ENCODE results near the gene PROX1.

Gene PROX1

DNA sequence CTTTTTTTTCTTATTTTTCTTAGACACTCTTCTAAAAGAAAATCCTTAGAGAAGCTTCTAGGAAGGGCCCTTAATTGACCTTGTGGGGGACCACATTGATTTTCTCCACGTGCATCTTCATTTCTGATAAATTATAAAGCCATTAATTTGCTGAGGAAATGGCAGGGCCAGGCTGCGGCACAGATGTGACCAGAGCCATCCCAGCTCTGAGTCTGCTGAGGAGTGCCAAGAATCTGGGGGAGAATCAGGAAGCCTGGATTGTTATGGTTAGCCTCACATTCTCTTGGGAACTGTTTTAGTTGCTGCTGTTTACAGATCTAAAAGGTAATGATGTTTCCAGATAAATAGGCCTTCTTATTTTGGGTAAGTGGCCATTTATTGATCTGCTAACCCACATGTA lies 16.2 kb downstream of the PROX1 start:
- Mint-ChIP-seq H3K27me3 (ENCODE audit: low read depth, poor library complexity) (no peaks in the 10 kb centered on the region), H3K4me3 (peak overlapping the region; percentile 69), H3K36me3 (ENCODE audit: low read depth) (peaks cover 53% of the 10 kb centered on the region), H3K4me1 (peaks cover 85% of the 10 kb centered on the region), H3K27ac (peak overlapping the region; percentile 98), H3K9me3 (peaks cover 12% of the 10 kb centered on the region)
- no peak for DNase-seq
- TF ChIP-seq, protein P1, sequence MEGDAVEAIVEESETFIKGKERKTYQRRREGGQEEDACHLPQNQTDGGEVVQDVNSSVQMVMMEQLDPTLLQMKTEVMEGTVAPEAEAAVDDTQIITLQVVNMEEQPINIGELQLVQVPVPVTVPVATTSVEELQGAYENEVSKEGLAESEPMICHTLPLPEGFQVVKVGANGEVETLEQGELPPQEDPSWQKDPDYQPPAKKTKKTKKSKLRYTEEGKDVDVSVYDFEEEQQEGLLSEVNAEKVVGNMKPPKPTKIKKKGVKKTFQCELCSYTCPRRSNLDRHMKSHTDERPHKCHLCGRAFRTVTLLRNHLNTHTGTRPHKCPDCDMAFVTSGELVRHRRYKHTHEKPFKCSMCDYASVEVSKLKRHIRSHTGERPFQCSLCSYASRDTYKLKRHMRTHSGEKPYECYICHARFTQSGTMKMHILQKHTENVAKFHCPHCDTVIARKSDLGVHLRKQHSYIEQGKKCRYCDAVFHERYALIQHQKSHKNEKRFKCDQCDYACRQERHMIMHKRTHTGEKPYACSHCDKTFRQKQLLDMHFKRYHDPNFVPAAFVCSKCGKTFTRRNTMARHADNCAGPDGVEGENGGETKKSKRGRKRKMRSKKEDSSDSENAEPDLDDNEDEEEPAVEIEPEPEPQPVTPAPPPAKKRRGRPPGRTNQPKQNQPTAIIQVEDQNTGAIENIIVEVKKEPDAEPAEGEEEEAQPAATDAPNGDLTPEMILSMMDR (IDR thresholded peaks at IDR 0.05) = no peak

DNA sequence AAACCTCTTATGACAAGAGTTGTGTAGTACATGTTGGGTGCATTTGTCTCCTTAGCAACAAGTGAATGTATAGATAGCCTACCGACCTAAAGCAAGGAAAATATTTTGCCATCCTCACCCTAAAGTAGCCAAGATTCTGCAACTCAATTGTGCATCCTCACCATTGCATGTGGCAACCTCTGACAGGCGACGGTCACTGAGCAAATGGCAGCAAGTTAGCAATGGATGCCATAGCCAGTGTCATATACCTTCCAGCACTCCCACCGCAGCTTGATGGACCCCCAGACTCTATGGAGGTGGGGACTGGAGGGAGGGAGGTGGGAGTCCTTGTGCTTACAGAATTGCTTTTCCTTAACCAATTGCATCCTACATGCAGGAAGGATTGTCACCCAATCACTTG lies 17.0 kb downstream of the PROX1 start:
- DNase-seq = no peak
- Mint-ChIP-seq H3K4me1 (peaks cover 85% of the 10 kb centered on the region), H3K9me3 (peaks cover 12% of the 10 kb centered on the region), H3K27me3 (ENCODE audit: low read depth, poor library complexity) (no peaks in the 10 kb centered on the region), H3K36me3 (ENCODE audit: low read depth) (peaks cover 45% of the 10 kb centered on the region), H3K27ac (no peak overlapping the region), H3K4me3 (no peak overlapping the region)
- TF ChIP-seq, protein P1 (IDR thresholded peaks at IDR 0.05) = no peak

DNA sequence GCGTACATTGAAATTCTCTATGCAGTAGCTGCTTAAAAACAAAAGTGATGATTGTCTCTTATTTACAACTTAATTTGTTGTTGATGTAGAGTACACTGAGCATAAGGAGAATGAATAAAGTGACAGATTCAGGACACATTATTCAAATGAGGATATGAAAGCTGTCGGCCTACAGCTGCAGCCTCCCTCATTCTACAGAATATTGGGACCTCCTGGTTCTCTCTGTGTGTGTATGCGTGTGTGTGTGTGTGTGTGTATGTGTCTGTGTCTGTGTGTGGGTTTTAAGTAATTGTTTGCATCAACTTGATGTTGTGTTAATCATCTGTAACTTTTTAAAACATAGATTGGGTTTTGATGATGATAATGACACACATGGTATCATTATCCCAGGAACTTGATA lies 17.9 kb downstream of the PROX1 start:
- Mint-ChIP-seq H3K27me3 (ENCODE audit: low read depth, poor library complexity) (no peaks in the 10 kb centered on the region), H3K4me1 (peaks cover 89% of the 10 kb centered on the region), H3K4me3 (no peak overlapping the region), H3K9me3 (peaks cover 12% of the 10 kb centered on the region), H3K27ac (peak overlapping the region; percentile 79), H3K36me3 (ENCODE audit: low read depth) (peaks cover 50% of the 10 kb centered on the region)
- no peak for DNase-seq
- TF ChIP-seq, protein P1 (IDR thresholded peaks at IDR 0.05) = no peak

DNA sequence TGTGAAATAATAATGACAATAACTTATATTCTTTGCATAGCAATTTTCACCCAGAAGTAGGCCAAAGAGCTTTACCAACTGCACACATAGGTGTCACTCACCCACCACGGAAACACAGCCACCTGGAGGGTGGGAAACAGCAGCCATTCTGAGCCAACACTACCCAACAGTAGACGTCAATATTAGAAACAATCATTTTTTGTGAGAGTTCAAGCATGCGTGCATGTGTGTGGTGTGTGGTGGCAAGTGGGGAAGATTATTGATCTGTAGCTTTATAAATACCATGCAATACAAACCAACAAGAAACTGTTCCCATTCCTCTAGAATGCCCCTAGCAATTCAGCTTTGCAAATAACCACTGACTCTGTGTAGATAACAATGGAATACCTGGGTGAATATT lies 19.1 kb downstream of the PROX1 start:
- Mint-ChIP-seq H3K27me3 (ENCODE audit: low read depth, poor library complexity) (no peaks in the 10 kb centered on the region), H3K4me3 (no peak overlapping the region), H3K36me3 (ENCODE audit: low read depth) (peaks cover 61% of the 10 kb centered on the region), H3K9me3 (peaks cover 12% of the 10 kb centered on the region), H3K4me1 (peaks cover 77% of the 10 kb centered on the region), H3K27ac (peak overlapping the region; percentile 31)
- TF ChIP-seq, protein P1 (IDR thresholded peaks at IDR 0.05) = no peak
- DNase-seq = no peak

DNA sequence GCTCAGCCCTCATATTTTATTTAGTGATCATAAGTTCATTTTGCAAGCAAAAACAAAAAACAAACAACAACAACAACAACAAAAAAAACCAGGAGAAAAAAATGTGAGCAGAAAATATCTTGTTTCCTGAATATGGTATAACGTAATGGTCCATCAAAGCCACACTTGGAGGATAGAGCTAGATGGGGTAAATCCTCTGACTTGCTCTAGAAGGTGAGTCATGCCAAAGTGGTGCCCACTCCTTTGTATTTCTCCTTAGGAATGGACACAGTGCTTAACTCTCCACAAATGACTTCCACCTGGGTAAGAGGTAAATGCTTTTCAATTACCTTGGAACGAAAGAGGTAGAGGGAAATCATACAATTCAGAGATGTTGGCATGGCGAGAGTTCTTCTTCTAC lies 20.6 kb downstream of the PROX1 start:
- H3K4me1 Mint-ChIP-seq = peaks cover 70% of the 10 kb centered on the region

More for the DNA sequence above, 20.6 kb downstream of the PROX1 start:
- Mint-ChIP-seq H3K27me3 (ENCODE audit: low read depth, poor library complexity) (no peaks in the 10 kb centered on the region), H3K4me3 (peak overlapping the region; percentile 34), H3K27ac (peak overlapping the region; percentile 49), H3K9me3 (peaks cover 12% of the 10 kb centered on the region), H3K36me3 (ENCODE audit: low read depth) (peaks cover 76% of the 10 kb centered on the region)
- TF ChIP-seq, protein P1 (IDR thresholded peaks at IDR 0.05) = no peak
- DNase-seq = no peak

All from nephron progenitor cell (in vitro differentiated cells).